Fibroblast of the aortic adventitia (primary cell): ENCODE results near the gene HUS1. TPM values are rescaled to one million over a fixed set of nuclear protein-coding genes. Genes with fewer than 3 reads are reported as not detected.
"Not testable (repeated sequence)": the region's sequence is repeated elsewhere in the genome, so short reads cannot be mapped to it uniquely, and the experiment has no call there.

Experiments used
- DNase-seq: peaks from one replicate; pipeline ENCODE4 v3.0.0-alpha.2; 2010; ENCODE audit warnings: low read depth
- H3K4me3 ChIP-seq: 2 replicates; pipeline ENCODE4 v1.5.1; 2011; ENCODE audit warnings: low read depth, mild to moderate bottlenecking, control low read depth, low read length, moderate library complexity
- CTCF ChIP-seq: IDR thresholded peaks from 2 replicates; pipeline ENCODE4 v1.5.1; 2011; ENCODE audit warnings: mild to moderate bottlenecking, low read length, control low read depth, inconsistent platforms; ENCODE audit not compliant: insufficient read depth
- total RNA-seq: library from RNA; depleted of rRNA; stranded (reverse); fragments of >200 nt; gene quantifications from 2 replicates; pipeline ENCODE4 v1.2.3, GENCODE V29; 2012; ENCODE audit warnings: low replicate concordance

HUS1 gene
- total RNA-seq, 1 donor, result 28.6 TPM

GRCh38 chr7:48009954-48010353 is 30.5 kb upstream of the HUS1 start:
- H3K4me3 ChIP-seq, result no peak overlapping the region
- no peak for TF ChIP-seq CTCF
- DNase-seq, result no peak

- no peak for DNase-seq
- no peak overlapping the region for H3K4me3 ChIP-seq
- TF ChIP-seq CTCF, result no peak
Observed at GRCh38 chr7:48009257-48009656, 29.8 kb upstream of the HUS1 start.

DNA sequence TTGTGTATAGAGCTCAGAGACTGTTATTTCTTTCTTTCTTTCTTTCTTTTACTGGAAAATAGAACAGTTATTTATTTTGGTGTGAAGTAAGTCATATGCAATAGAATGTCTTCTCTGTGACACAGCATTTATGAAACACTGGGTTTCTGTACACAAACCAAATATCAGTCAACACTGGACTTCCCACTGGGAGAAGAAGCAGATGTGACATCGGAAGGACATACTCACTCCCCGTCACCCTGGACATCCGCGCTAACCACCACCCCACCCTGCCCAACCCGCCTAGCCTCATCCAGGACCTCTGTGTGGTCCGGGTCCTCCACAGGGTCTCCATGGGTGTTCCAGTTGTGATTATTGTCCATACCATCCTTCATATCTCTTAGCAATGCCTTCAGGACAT is 27.5 kb upstream of the HUS1 start:
- no peak overlapping the region for H3K4me3 ChIP-seq
- no peak for DNase-seq
- no peak for TF ChIP-seq CTCF

- DNase-seq, result no peak
- no peak overlapping the region for H3K4me3 ChIP-seq
- TF ChIP-seq CTCF, result no peak
Observed at GRCh38 chr7:48004638-48005037, 25.2 kb upstream of the HUS1 start.

DNA sequence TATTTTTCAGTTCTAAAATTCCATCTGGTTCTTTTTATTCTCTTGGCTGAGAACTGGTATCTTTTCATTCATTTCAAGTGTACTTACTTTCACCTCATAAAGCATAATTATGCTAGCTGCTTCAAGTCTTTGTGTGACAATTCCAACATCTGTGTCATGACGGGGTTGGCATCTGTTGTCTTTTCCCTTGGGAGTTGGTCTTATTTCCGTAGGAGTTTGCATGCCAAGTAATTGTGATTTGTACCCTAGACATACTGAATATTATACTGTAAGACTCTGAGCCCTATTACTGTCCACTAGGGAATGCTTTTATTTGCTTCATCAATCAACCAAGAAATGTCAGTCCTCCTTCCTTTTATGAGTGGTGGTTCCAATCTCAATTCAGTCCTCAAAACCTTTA is 24.6 kb upstream of the HUS1 start:
- DNase-seq, result no peak
- no peak for TF ChIP-seq CTCF
- no peak overlapping the region for H3K4me3 ChIP-seq

GRCh38 chr7:48000164-48000563 is 20.7 kb upstream of the HUS1 start:
- DNase-seq, H3K4me3 ChIP-seq: not testable (repeated sequence)

DNA sequence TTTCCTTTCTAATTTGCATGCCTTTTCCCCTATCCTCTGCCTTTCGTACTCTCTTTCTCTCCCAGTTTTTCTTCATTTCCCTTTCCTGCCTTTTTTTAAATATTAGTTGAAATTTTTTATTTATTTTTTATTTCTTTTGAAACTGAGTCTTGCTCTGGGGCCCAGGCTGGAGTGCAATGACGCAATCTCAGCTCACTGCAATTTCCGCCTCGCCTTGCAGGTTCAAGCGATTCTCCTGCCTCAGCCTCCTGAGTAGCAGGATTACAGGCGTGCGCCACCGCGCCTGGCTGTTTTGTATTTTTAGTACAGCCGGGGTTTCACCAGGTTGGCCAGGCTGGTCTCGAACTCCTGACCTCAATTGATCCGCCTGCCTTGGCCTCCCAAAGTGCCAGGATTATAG is 20.0 kb upstream of the HUS1 start:
- no peak for TF ChIP-seq CTCF
- no peak overlapping the region for H3K4me3 ChIP-seq

GRCh38 chr7:47992446-47992845 is 13.0 kb upstream of the HUS1 start:
- no peak for DNase-seq
- TF ChIP-seq CTCF, result no peak

More for the DNA sequence above, 20.0 kb upstream of the HUS1 start:
- DNase-seq, result no peak

More at GRCh38 chr7:47992446-47992845, 13.0 kb upstream of the HUS1 start:
- H3K4me3 ChIP-seq, result no peak overlapping the region
